ENCODE measurements around the gene DUSP10.

DNA sequence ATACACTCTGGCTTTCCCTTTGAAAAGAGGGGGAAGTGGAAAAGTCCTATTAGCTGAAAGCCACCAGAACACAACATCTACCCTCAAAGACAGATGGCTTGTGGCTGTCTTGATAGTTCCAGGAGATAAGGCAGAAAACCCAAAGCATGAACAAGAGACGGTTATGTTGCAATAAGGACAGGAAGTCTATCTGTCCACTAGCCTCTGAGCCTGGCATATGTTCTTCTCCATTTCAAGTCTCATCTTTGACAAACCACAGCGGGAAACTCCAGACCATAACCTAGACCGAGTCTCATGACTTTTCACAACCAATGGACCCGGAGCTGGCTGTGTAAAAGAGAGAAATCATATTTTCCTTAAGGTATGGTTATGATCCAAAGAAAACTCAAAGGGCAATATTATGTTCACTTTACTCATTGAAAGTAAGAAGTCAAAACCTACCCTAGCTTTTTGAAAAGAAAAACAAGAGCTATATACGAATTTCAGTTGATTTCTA lies 33.8 kb downstream of the DUSP10 start:
- TF ChIP-seq, protein P1, sequence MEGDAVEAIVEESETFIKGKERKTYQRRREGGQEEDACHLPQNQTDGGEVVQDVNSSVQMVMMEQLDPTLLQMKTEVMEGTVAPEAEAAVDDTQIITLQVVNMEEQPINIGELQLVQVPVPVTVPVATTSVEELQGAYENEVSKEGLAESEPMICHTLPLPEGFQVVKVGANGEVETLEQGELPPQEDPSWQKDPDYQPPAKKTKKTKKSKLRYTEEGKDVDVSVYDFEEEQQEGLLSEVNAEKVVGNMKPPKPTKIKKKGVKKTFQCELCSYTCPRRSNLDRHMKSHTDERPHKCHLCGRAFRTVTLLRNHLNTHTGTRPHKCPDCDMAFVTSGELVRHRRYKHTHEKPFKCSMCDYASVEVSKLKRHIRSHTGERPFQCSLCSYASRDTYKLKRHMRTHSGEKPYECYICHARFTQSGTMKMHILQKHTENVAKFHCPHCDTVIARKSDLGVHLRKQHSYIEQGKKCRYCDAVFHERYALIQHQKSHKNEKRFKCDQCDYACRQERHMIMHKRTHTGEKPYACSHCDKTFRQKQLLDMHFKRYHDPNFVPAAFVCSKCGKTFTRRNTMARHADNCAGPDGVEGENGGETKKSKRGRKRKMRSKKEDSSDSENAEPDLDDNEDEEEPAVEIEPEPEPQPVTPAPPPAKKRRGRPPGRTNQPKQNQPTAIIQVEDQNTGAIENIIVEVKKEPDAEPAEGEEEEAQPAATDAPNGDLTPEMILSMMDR (IDR thresholded peaks at IDR 0.05): no peak
- TF ChIP-seq POLR2A (IDR thresholded peaks at IDR 0.05): no peak

Data from ovary (tissue), 3 donors.